ENCODE data around the gene MPND.

MPND gene

DNA sequence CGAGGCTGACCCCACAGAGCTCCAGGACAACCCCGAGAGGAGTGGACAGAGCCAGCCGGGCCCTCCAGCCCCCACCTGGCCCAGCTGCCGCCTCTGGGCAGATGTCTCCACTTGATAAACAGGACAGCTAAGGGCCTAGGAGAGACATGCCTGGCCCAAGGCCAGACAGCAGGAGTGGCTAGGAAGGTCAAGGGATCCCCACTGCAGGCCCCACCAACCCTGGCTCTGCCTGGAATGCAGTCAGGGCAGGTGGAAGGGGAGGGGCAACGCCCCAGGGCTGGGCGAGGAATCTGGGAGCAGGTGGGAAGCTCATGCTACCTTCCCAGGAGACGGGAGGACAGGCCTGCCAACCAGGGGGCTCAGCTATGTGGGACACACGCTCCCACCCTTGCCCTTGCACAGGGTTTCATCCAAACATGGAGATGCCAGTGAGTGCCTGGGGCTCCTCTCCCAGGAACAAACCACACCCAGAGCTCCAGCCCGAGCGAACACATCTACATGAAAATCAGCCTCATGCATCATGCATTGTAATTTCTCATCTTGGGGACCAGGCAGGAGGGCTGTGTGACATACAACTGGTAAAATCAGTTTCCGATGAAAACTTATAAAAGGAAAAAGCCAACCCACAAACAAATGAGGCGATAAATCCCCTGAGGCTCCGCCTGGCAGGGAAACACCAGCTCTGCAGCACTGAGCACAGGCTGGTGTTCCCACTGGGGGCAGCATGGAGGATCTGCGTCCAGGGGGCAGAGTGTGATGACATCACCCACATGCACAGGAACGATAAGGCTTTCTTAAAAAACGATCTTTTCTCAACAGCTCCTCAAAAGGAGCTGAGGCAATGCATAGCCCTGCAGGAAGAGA lies 32.0 kb downstream of the MPND start:
- no peaks in the 10 kb centered on the region for H3K9me3 Mint-ChIP-seq
- ATAC-seq (replicated peaks; ENCODE audit: extremely low read depth, poor library complexity, severe bottlenecking) (no peak), DNase-seq (ENCODE audit: low spot score in 2 of 2) (no peak)
- H3K4me3 Mint-ChIP-seq, result no peak overlapping the region
- H3K27me3 Mint-ChIP-seq, result no peaks in the 10 kb centered on the region
- H3K4me1 Mint-ChIP-seq, result peaks cover 56% of the 10 kb centered on the region
- H3K36me3 Mint-ChIP-seq (ENCODE audit: insufficient read depth), result peaks cover 4% of the 10 kb centered on the region
- H3K27ac Mint-ChIP-seq (ENCODE audit: low read depth), result no peak overlapping the region

DNA sequence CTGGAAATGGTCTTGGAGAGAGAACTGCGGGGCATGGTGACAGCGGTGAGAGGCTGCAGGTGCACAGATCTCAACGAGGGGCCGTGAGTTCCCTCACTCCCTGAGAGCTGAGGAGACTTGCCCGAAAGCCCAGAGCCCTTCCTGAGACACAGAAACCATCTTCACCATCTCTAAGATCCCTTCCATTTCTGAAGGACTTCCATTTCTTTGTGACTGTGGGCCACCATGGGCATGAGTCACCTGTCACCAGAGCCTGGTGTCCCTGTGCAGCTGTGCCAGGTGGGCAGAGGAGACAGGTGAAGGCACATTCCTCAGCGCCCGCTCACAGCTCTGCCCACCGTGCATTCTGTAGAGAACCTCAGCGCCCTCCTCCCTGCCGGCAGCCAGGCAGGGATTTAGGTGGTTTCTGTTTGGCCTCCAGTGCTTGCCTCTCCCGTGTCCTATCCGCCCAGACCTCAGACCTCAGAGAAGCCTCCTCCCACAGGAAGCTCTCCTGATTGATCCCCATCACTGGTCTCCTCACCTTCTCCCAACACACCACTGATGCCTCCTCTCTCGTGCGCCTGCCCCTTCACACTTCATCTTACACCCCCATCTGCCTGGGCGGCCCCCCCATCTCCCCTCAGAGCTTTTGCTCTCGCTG lies 32.8 kb downstream of the MPND start:
- H3K4me3 Mint-ChIP-seq, result no peak overlapping the region
- ATAC-seq (replicated peaks; ENCODE audit: extremely low read depth, poor library complexity, severe bottlenecking), result no peak

DNA sequence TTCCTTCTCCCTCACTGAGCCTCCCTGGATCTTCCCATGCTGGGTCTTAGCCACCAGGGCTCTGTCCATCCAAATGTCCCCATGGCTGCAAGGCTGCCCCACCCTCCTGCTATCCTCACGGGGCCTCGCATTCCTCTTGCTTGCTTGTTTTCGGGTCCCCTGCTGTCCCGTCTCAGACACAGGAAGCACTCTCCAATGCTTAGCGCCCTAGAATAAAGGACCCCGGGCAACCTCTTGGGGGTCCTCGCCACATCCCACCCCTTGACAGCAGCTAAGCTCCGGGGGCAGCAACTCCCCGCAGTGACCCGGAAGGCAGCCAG lies 33.3 kb downstream of the MPND start:
- no peak overlapping the region for H3K4me3 Mint-ChIP-seq
- no peaks in the 10 kb centered on the region for H3K9me3 Mint-ChIP-seq
- H3K36me3 Mint-ChIP-seq (ENCODE audit: insufficient read depth), result peaks cover 8% of the 10 kb centered on the region
- H3K4me1 Mint-ChIP-seq, result peaks cover 59% of the 10 kb centered on the region
- DNase-seq (ENCODE audit: low spot score in 2 of 2), result no peak
- peak overlapping the region; percentile 5 for H3K27ac Mint-ChIP-seq (ENCODE audit: low read depth)
- H3K27me3 Mint-ChIP-seq, result no peaks in the 10 kb centered on the region
- no peak for ATAC-seq (replicated peaks; ENCODE audit: extremely low read depth, poor library complexity, severe bottlenecking)

More for the DNA sequence above, 32.8 kb downstream of the MPND start:
- peaks cover 56% of the 10 kb centered on the region for H3K4me1 Mint-ChIP-seq
- no peak for DNase-seq (ENCODE audit: low spot score in 2 of 2)
- no peaks in the 10 kb centered on the region for H3K27me3 Mint-ChIP-seq
- H3K27ac Mint-ChIP-seq (ENCODE audit: low read depth), result peak overlapping the region; percentile 5
- H3K9me3 Mint-ChIP-seq, result no peaks in the 10 kb centered on the region
- peaks cover 6% of the 10 kb centered on the region for H3K36me3 Mint-ChIP-seq (ENCODE audit: insufficient read depth)

DNA sequence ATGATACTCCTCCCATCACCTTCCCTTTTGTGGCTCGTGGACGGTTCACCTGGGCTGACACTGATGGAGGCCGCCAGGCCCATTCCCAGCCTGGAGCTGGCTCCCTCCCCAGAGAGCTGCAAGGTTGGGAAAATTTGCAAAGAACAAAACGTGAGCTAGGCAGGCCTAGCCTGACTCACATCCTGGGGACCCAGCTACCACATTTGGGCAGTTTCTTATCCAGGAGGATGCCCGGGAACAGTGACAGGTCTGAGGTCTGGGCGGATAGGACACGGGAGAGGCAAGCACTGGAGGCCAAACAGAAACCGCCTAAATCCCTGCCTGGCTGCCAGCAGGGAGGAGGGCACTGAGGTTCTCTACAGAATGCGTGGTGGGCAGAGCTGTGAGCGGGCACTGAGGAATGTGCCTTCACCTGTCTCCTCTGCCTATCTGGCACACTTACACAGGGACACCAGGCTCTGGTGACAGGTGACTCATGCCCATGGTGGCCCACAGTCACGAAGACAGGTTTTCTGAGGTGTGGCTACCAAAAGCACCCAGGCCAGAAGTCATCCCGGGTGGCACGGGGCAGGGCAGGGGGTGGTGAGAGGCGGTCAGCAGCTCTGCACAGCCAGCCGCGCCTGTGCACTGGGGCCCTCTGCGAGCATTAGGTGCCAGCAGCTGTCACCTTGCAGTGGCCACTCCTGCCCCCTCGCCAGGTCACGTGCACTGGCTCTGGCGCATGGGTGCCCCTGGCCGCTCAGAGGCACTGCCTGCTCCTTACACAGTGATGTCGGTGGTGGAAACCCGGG lies 33.8 kb downstream of the MPND start:
- no peak for DNase-seq (ENCODE audit: low spot score in 2 of 2)
- no peaks in the 10 kb centered on the region for H3K9me3 Mint-ChIP-seq
- peaks cover 8% of the 10 kb centered on the region for H3K36me3 Mint-ChIP-seq (ENCODE audit: insufficient read depth)
- H3K4me1 Mint-ChIP-seq, result peaks cover 58% of the 10 kb centered on the region
- ATAC-seq (replicated peaks; ENCODE audit: extremely low read depth, poor library complexity, severe bottlenecking), result no peak
- H3K27me3 Mint-ChIP-seq, result no peaks in the 10 kb centered on the region
- peak overlapping the region; percentile 5 for H3K27ac Mint-ChIP-seq (ENCODE audit: low read depth)
- no peak overlapping the region for H3K4me3 Mint-ChIP-seq

DNA sequence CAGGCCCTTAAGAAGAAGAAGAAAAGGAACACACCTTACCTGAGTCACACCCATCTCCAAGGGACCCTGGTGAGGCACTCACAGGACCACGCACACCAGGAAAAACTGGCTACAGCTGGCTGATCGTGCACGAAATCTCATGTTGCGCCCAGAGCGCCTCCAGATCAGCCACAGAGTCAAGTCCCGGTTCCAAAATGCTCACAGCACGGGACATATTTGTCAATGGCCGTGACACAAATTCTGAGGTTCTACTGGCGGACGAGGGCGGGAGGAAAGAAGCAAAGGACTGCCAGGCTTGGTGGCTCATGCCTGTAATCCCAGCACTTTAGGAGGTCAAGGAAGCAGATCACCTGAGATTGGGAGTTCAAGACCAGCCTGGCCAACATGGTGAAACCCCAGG lies 35.5 kb downstream of the MPND start:
- ATAC-seq (replicated peaks; ENCODE audit: extremely low read depth, poor library complexity, severe bottlenecking) (no peak), DNase-seq (ENCODE audit: low spot score in 2 of 2) (no peak)
- Mint-ChIP-seq H3K9me3 (no peaks in the 10 kb centered on the region), H3K27me3 (no peaks in the 10 kb centered on the region), H3K27ac (ENCODE audit: low read depth) (peak overlapping the region; percentile 85), H3K36me3 (ENCODE audit: insufficient read depth) (peaks cover 11% of the 10 kb centered on the region), H3K4me1 (peaks cover 48% of the 10 kb centered on the region), H3K4me3 (peak overlapping the region; percentile 76)

DNA sequence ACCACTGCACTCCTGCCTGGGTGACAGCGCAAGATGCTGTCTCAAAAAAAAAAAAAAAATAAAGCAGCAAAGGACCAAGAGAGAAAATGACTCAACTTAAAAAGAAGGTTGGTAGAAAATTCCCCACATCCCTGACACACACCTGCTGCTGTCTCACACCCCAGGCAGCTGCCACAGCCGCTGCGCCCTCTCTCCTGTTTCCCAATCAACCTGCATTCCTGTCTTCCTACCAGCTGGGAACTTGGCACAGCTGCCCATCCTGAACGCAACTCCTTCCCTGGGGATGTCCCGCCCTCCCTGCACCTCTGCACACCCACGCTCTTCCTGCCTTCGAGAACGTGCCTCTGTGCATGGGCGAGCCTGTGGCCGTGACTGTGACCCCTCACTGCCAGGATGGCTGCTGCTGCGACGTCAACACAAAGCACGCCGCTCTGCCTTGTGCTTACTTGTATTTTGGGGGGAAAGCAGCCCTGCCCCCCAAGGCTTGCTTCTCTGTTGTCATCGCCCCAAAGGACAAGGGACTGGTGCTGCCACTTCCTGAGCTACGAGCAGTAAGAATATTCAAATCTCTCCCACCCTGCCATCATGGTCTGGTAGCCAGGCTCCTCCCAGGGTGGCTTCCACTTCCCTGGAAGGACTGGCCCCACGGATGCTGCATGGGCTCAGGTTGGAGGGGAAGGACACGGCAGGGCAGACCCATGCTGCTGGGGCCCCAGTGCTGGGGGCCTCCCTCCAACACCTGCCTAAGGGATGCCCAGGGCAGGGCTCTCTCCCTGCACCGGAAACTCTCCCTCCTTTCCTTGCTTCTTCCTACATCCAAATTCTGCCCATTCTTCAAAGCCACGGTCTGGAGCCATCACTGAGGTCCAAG lies 36.3 kb downstream of the MPND start:
- Mint-ChIP-seq H3K27ac (ENCODE audit: low read depth) (peak overlapping the region; percentile 85), H3K36me3 (ENCODE audit: insufficient read depth) (peaks cover 11% of the 10 kb centered on the region), H3K9me3 (no peaks in the 10 kb centered on the region), H3K4me3 (peak overlapping the region; percentile 76), H3K27me3 (no peaks in the 10 kb centered on the region), H3K4me1 (peaks cover 45% of the 10 kb centered on the region)
- DNase-seq (ENCODE audit: low spot score in 2 of 2), result no peak
- ATAC-seq (replicated peaks; ENCODE audit: extremely low read depth, poor library complexity, severe bottlenecking), result peak; percentile 35

DNA sequence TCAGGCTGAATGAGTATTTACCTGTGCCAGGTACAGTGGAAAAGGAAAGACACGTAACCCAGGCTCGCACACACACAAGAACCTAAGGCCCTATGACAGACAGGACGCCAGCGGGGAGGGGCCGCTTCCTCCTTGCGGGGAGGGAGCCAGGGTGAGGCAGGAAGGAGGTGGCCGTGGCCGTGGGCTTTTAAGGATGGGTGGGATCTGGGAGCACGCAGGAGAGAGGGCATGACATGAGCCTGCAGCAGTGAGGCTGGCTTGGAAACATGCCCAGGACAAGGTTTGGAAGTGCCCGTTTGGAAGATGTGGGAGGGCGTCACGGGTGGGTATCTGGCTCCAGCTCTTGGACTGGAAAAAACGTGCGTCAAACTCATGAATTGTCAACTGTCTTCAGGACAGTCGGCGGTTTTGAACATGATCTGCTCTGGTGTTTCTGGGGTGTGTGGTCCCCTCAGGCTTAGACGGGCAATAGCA lies 36.9 kb downstream of the MPND start:
- H3K36me3 Mint-ChIP-seq (ENCODE audit: insufficient read depth), result peaks cover 12% of the 10 kb centered on the region
- H3K27me3 Mint-ChIP-seq, result no peaks in the 10 kb centered on the region
- peak; percentile 89 for ATAC-seq (replicated peaks; ENCODE audit: extremely low read depth, poor library complexity, severe bottlenecking)
- H3K27ac Mint-ChIP-seq (ENCODE audit: low read depth), result peak overlapping the region; percentile 85
- no peaks in the 10 kb centered on the region for H3K9me3 Mint-ChIP-seq
- H3K4me1 Mint-ChIP-seq, result peaks cover 45% of the 10 kb centered on the region
- DNase-seq (ENCODE audit: low spot score in 2 of 2), result peak in 1 of 2 donors; percentile 37
- H3K4me3 Mint-ChIP-seq, result peak overlapping the region; percentile 76

DNA sequence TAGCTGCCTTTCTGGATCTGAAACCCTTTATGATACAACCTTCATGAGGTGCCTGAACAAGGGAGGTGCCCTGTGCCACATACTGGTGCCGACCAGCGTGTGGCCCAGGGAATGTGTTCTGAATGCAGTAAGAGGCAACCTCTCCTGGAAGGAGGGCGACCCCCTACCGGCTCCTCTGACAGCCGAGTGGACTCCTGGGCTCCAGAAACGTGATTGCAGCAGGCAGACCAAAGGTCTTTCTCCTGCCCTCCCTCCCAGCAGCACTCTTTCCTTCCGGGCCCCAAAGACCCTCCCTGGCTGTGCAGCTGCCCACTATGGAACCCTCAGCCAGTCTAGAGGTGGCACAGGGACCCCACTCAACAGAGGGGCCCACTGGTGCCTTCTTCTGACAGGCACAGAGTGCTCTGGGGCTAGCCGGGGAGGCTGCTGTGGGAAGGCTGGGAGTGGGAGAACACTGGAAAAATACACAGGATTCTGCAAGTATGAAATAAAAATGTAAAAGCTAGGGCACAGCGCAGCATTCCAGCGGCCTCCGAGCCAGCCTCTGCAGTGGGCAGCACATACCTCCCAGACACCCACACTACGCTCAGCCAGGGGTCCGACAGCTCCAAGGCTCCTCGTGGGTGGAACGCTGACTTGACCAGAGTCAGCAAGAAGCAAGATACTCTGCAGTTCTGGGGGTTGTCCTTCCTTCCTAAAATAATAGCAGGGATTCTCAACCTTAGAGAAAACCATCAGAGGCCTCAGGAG lies 42.1 kb downstream of the MPND start:
- H3K9me3 Mint-ChIP-seq, result no peaks in the 10 kb centered on the region
- ATAC-seq (replicated peaks; ENCODE audit: extremely low read depth, poor library complexity, severe bottlenecking) (no peak), DNase-seq (ENCODE audit: low spot score in 2 of 2) (no peak)
- peaks cover 28% of the 10 kb centered on the region for H3K4me1 Mint-ChIP-seq
- H3K27ac Mint-ChIP-seq (ENCODE audit: low read depth), result no peak overlapping the region
- H3K4me3 Mint-ChIP-seq, result no peak overlapping the region
- H3K36me3 Mint-ChIP-seq (ENCODE audit: insufficient read depth), result peaks cover 15% of the 10 kb centered on the region
- H3K27me3 Mint-ChIP-seq, result no peaks in the 10 kb centered on the region

DNA sequence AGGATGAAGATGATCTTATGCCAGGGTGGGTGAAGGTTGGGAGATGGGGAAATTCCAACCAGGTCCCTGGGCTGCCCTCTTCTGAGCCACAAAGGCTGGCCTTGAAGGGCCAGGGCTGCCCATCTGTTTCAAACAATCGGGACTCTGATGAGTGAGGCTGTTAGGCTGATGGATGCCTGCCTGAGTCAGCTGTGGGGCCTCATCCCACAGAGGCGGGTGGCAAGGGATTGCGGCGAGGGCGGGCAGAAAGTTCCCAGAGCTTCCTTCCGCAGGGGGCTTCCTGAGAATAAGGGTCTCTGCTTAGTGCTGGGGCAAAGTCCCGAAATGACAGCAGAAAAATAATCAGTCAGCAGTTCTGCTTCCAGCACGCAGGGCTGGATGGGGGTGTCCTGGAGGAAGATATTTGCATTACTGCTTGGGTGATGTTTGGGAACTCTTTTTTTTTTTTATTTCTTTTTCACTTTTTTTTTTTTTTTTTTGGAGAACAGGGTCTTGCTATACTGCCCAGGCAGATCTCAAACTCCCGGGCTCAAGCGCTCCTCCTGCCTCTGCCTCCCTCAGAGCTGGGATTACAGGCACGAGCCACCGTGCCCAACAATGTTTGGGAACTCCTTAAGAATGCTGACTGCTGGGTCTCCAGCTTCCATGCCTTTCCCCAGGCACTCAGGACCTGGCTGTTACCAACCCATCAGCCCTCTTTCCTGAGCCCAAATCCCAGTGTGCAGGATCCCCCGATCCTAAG lies 42.9 kb downstream of the MPND start:
- DNase-seq (ENCODE audit: low spot score in 2 of 2) (no peak), ATAC-seq (replicated peaks; ENCODE audit: extremely low read depth, poor library complexity, severe bottlenecking) (no peak)
- Mint-ChIP-seq H3K9me3 (no peaks in the 10 kb centered on the region), H3K27me3 (no peaks in the 10 kb centered on the region), H3K27ac (ENCODE audit: low read depth) (no peak overlapping the region), H3K36me3 (ENCODE audit: insufficient read depth) (peaks cover 12% of the 10 kb centered on the region), H3K4me3 (no peak overlapping the region), H3K4me1 (peaks cover 25% of the 10 kb centered on the region)

DNA sequence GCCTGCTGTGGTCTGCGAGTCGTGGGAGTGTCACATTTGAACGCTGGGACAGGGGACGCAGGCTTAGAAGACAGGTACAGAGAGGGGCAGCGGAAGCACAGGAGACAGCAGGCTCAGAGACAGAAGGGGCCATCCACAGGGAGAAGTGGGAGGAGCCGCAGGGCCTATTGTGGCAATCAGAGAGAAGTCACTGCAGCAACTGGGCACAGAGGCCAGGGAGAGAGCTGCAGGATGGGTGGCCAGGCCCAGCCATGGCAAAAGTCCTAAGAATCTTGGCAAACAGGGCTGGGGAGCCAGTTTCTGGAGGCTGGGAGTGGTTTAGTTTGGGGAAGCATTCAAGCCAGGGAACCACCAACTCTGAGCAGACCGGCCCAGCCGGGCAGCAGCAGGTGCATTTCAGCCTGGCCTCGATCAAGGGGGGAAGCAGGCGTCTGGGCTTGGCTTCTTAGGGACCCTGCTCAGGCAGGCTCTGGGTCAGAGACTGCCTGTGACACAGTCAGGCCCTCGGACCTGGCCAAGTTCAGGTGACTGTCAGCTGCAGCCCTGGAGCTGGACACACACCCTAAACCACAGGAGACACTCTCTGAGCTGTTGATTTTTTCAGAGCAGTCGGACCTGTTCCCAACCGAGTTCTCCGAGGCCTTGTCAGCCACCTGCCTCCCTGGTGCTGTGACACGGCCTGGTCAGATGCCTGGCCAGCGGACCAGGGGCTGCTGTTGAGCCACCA lies 45.1 kb downstream of the MPND start:
- DNase-seq (ENCODE audit: low spot score in 2 of 2) (no peak), ATAC-seq (replicated peaks; ENCODE audit: extremely low read depth, poor library complexity, severe bottlenecking) (no peak)
- H3K9me3 Mint-ChIP-seq, result no peaks in the 10 kb centered on the region
- peaks cover 16% of the 10 kb centered on the region for H3K4me1 Mint-ChIP-seq
- peaks cover 8% of the 10 kb centered on the region for H3K36me3 Mint-ChIP-seq (ENCODE audit: insufficient read depth)
- H3K4me3 Mint-ChIP-seq, result no peak overlapping the region
- no peaks in the 10 kb centered on the region for H3K27me3 Mint-ChIP-seq
- H3K27ac Mint-ChIP-seq (ENCODE audit: low read depth), result no peak overlapping the region

DNA sequence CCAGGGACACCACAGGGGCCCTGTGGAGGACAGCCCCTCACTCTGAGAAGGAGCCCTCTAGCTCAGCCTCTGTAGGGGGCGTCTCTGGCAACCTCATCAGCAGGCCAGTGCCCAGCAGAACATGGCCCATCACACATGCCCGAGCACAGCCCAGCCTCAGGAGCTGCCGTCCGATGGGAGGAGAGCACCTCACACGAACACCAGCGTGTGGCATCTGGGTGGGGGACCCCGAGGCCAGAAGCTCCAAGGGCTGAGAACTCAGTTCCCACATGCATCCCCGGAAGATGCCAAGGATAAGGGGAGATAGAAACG lies 45.7 kb downstream of the MPND start:
- Mint-ChIP-seq H3K27ac (ENCODE audit: low read depth) (no peak overlapping the region), H3K36me3 (ENCODE audit: insufficient read depth) (peaks cover 11% of the 10 kb centered on the region), H3K9me3 (no peaks in the 10 kb centered on the region), H3K4me3 (no peak overlapping the region), H3K4me1 (peaks cover 19% of the 10 kb centered on the region), H3K27me3 (no peaks in the 10 kb centered on the region)
- DNase-seq (ENCODE audit: low spot score in 2 of 2), result no peak
- no peak for ATAC-seq (replicated peaks; ENCODE audit: extremely low read depth, poor library complexity, severe bottlenecking)

All from central memory CD8-positive, alpha-beta T cell (primary cell).